Measurements from ENCODE around the gene RBM38. TPM values are rescaled to one million over a fixed set of nuclear protein-coding genes. Genes with fewer than 3 reads are reported as not detected.

Gene RBM38
- total RNA-seq, 4 donors from 2014 or later = 6.2 to 13.3 (median 11.2) TPM

- DNase-seq (ENCODE audit: low spot score in 2 of 2) = no peak
- H3K4me3 ChIP-seq (ENCODE audit: low read depth, poor library complexity, severe bottlenecking) = no peak overlapping the region
- TF ChIP-seq POLR2A (IDR thresholded peaks at IDR 0.05) (no peak), CTCF (IDR thresholded peaks at IDR 0.05) (no peak)
- WGBS, 2 donors = 81 to 82% methylated on average over 7 of the region's 7 CpGs
- intact Hi-C loops (cut with DNase I; ENCODE audit: low total_unique reads) = no loop called here
Measured at GRCh38 chr20:57432480-57432861, 41.3 kb downstream of the RBM38 start.

GRCh38 chr20:57432862-57433491 is 41.8 kb downstream of the RBM38 start:
- 35 to 46% methylated on average over 13 of the region's 13 CpGs for WGBS, 2 donors
- DNase-seq (ENCODE audit: low spot score in 2 of 2) = peak in 1 of 2 donors; percentile 37
- H3K4me3 ChIP-seq (ENCODE audit: low read depth, poor library complexity, severe bottlenecking) = no peak overlapping the region
- TF ChIP-seq CTCF (IDR thresholded peaks at IDR 0.05) = no peak
- TF ChIP-seq POLR2A (IDR thresholded peaks at IDR 0.05) = no peak
- intact Hi-C loops (cut with DNase I; ENCODE audit: low total_unique reads) = no loop called here

- TF ChIP-seq POLR2A (IDR thresholded peaks at IDR 0.05) = no peak
- TF ChIP-seq CTCF (IDR thresholded peaks at IDR 0.05) = no peak
- no peak overlapping the region for H3K4me3 ChIP-seq (ENCODE audit: low read depth, poor library complexity, severe bottlenecking)
- DNase-seq (ENCODE audit: low spot score in 2 of 2) = no peak
- 85 to 89% methylated on average over 14 of the region's 14 CpGs for WGBS, 2 donors
- intact Hi-C loops (cut with DNase I; ENCODE audit: low total_unique reads) = no loop called here
Measured at GRCh38 chr20:57433657-57434389, 42.6 kb downstream of the RBM38 start.

- intact Hi-C loops (cut with DNase I; ENCODE audit: low total_unique reads) = no loop called here
- no peak for DNase-seq (ENCODE audit: low spot score in 2 of 2)
- H3K4me3 ChIP-seq (ENCODE audit: low read depth, poor library complexity, severe bottlenecking) = no peak overlapping the region
- WGBS, 2 donors = 94% methylated on average over 9 of the region's 9 CpGs
- TF ChIP-seq POLR2A (IDR thresholded peaks at IDR 0.05) = no peak
- TF ChIP-seq CTCF (IDR thresholded peaks at IDR 0.05) = no peak
Measured at GRCh38 chr20:57434390-57434700, 43.1 kb downstream of the RBM38 start.

GRCh38 chr20:57435105-57435497 is 43.9 kb downstream of the RBM38 start:
- TF ChIP-seq POLR2A (IDR thresholded peaks at IDR 0.05) (no peak), CTCF (IDR thresholded peaks at IDR 0.05) (no peak)
- WGBS, 2 donors = 62 to 67% methylated on average over 10 of the region's 10 CpGs
- intact Hi-C loops (cut with DNase I; ENCODE audit: low total_unique reads) = no loop called here
- no peak overlapping the region for H3K4me3 ChIP-seq (ENCODE audit: low read depth, poor library complexity, severe bottlenecking)
- no peak for DNase-seq (ENCODE audit: low spot score in 2 of 2)

Data from lower leg skin (tissue), 4 donors.